GM19324 (cell line): ENCODE measurements around the gene AGBL3.
"Not testable (repeated sequence)": the region's sequence is repeated elsewhere in the genome, so short reads cannot be mapped to it uniquely, and the experiment has no call there.

ENCODE experiments used
- ATAC-seq: cut with Tn5 transposase; IDR thresholded peaks from one replicate; pipeline ENCODE4 v1.9.1; 2021; ENCODE audit warnings: mild to moderate bottlenecking, moderate library complexity; ENCODE audit not compliant: unreplicated experiment, low FRiP score

AGBL3 gene

GRCh38 chr7:135074096-135074495 is 87.8 kb downstream of the AGBL3 start:
- ATAC-seq = no peak

DNA sequence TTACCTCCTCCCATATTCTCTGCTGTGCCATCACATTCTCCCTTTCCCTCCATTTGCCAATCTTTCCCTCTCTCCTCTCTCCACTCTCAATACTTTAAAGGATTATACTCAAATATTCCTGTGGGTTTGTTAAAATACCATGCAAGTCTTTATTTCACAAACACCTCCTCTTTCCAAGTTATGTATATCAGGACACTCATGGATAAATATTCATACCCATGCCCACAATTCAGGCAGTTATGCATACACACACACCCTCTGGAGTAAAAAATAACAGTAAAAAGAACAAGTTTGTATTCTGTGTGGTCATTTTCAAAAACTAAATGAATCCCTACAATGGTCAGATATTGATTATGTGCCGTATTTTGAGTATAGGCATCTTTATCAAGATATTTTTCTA is 88.2 kb downstream of the AGBL3 start:
- no peak for ATAC-seq

DNA sequence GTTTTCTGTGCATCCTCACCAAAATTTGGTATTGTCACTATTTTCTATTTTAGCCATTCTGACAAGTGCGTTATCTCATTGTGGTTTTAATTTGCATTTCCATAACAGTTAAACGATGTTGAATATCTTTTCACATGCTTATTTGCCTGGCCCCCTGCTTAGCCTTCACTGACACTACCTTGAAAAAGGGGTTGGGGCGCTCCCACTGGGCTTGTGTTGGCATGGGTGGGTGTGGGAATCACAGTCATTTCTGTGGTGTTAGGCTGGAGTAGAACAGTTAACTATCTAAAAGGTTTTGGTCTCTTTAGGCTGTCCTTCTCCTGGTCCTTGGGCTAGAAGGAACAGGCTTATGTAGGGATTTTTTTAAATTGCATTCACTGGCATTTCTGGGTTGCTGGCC is 89.4 kb downstream of the AGBL3 start:
- no peak for ATAC-seq

GRCh38 chr7:135076882-135077281 is 90.6 kb downstream of the AGBL3 start:
- ATAC-seq = no peak

GRCh38 chr7:135077642-135078041 is 91.3 kb downstream of the AGBL3 start:
- ATAC-seq = no peak

GRCh38 chr7:135078051-135078450 is 91.7 kb downstream of the AGBL3 start:
- ATAC-seq = no peak

DNA sequence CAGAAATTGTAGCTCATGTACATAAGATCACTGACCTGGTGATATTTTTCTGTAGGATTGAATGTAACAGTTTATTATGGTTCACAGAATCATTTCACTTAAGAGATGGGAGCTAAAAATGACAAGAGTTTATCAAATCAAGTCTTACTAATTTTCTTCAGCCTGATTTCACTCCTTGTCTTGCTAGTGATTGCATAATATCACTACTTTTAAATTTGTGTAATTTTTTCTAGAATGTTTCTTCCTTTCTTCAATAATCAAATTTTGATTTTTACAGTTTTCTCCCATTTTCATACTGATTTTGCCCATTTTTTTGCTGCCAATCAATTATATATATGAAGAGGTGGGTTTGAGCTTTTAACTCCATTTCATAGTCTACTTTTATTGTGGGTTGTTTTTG is 92.8 kb downstream of the AGBL3 start:
- no peak for ATAC-seq

DNA sequence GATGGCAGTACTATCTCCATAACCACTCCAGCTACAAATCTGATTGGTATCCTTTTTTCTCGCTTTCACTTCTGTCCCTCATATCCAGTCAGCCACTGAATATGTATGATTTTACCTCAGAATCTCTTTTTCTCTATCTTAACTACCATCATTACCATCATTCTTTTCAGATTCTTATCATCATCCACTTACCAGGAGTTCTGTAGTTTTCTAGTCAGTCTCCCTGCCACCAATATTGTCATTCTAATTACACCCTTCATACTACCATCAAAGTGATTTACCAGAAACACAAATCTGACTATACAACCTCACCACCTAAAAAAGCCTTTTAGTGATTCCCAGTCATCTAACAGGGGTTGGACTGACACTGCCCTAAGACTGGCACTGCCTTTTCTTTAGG is 96.7 kb downstream of the AGBL3 start:
- no peak for ATAC-seq

DNA sequence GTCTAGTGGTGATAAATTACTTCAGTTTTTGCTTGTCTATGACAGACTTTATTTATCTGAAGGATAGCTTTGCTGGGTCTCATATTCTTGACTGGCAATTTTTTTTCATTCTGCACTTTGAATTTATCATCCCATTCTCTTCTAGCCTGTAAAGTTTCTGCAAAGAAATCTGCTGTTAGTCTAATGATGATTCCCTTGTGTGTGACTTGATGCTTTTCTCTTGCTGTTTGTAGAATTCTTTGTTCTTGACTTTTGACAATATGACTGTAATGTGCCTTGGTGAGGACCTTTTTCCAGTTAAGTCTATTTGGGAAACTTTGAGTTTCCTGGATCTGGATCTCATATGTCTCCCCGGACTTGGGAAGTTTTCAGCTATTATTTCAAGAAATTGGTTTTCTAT is 102.3 kb downstream of the AGBL3 start:
- ATAC-seq = no peak

GRCh38 chr7:135091717-135092116 is 105.4 kb downstream of the AGBL3 start:
- ATAC-seq = no peak

DNA sequence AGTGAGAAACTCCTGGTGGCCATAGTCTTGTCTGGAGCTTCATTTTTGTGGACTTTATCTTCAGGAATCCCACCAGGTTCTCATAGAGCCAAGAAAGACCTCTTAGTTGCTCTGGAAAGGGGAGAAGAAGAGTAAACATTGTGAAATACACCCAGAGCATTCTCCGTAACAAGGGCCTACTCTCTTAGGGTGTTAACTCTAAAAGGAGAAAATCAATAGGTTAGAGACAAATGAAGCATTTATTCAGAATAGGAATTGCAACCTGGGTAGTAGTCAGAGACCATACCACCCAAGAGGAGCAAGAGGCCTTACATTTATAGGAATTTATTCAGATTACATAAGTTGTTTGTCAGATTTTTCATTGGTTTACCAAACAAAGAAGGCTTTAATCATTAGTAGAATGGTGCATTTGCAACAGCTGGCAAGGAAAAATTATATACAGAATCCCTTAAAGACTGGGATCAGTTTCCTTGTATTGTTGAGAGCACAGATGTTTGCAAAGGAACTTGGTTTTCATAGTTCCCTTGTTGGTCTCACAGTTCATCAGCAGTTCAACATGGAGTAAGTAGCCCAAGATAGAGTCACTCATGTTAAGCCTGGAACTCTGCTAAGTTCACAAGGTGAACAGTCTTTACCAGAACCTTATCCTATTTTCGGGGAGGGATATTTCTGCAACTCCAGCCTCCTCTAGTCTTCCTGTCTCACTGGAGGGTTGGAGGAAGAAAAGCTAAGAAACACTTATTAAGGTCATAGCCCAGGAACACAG is 108.3 kb downstream of the AGBL3 start:
- ATAC-seq = no peak

DNA sequence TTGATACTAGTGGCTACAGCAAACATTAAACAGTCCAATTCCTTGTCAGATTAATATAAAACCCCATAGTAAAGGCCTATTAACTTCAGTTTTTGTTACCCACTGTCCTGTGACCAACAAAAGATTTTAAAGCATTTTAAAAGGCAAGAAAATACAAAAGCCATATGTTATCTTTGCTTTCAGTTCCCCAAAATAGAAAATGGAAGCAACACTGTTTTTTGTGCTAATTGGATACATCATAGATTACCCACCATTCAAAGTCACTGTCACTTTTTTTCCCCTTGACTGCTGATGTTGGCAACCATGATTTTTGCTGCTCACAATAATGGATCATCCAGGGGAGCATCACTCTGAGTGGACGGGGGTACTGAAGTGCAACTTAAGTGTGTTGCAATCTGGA is 109.1 kb downstream of the AGBL3 start:
- ATAC-seq = no peak

GRCh38 chr7:135098391-135098790 is 112.1 kb downstream of the AGBL3 start:
- no peak for ATAC-seq

- no peak for ATAC-seq
Observed at GRCh38 chr7:135100856-135101255, 114.5 kb downstream of the AGBL3 start.

DNA sequence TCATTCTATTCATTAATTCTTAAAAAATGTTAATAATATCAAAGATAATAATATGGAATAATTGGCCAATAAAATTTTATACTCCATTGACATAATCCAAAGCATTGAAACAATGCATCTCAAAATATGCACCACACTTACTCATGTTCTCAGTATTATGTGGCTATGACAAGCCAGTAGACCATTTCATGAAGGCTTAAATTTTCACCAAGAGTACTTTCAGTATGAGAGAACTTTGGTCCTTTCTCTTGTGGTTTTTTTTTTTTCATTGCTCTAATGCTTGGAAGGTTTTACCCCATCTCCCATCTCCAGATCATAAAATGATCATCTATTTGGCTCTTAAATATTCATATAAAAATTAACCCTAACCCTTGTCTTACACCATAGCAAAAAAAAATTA is 116.1 kb downstream of the AGBL3 start:
- no peak for ATAC-seq

DNA sequence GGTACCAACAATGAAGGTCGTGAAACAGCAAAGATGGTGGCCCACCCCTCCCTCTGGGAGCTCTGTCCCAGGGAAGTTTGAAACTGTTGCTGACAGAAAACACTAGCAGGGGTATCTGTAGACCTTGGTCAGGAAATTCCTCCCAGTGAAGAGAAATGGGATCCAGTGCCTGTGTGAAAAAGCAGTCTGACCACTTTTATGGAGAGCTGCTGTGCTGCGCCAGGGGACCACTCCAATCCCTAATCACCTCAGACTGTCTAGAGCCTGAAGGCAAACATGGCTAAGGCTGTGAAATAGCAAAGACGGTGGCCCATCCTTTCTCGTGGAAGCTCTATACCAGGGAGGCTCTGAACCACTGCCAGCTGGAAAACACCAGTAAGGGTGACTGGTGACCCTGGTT is 123.3 kb downstream of the AGBL3 start:
- no peak for ATAC-seq

DNA sequence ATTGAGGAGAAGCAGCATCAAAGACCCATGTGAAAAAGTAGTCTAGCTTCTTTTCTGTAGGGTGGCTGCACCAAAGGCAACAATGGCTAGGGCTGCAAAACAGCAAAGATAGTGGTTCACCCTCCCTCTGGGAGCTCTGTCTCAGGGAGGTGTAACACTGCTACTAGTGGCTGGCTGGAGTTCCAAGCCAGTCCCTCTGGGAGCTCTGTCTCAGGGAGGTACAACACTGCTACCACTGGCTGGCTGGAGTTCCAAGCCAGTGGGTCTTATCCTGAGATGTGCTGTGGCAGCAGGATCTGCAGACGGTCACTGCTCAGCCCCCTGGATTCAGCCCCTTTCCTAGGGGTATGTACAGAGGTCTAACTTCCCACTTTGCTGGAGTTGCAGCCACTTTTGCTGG is 123.7 kb downstream of the AGBL3 start:
- ATAC-seq = no peak

GRCh38 chr7:135111379-135111778 is 125.1 kb downstream of the AGBL3 start:
- no peak for ATAC-seq

- ATAC-seq = no peak
Observed at GRCh38 chr7:135114622-135115021, 128.3 kb downstream of the AGBL3 start.

GRCh38 chr7:135117096-135117495 is 130.8 kb downstream of the AGBL3 start:
- no peak for ATAC-seq

DNA sequence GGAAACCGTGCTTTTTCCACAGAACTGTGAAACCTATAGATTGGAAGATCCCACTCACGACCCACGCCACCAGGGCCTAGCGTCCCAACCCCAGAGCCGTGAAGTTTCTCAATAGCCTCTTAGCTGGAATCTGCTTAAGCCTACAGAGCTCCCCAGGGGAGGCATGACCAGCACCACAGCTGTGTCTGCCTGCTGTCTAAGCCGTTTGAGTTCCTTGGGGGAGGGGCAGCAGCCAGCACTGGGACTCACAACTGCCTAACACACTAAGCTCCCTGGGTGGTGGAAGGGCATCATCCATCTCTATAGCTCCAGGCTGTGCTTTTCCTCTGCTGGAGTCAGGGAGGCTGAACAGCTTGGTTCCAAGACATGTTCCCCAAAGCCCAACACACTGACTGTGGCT is 135.6 kb downstream of the AGBL3 start:
- no peak for ATAC-seq

GRCh38 chr7:135124631-135125030 is 138.3 kb downstream of the AGBL3 start:
- ATAC-seq = not testable (repeated sequence)

DNA sequence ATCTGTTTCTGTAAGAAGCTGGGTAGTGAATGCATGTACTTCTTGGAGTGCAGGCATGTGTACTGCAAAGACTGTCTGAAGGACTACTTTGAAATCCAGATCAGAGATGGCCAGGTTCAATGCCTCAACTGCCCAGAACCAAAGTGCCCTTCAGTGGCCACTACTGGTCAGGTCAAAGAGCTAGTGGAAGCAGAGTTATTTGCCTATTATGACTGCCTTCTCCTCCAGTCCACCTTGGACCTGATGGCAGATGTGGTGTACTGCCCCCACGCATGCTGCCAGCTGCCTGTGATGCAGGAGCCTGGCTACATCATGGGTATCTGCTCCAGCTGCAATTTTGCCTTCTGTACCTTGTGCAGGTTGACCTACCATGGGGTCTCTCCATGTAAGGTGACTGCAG is 142.6 kb downstream of the AGBL3 start:
- no peak for ATAC-seq
